SK-N-SH treated with all-trans-retinoic acid at 6 μM for 48 hours (cell line): ENCODE data around the gene GNAQ.
"Not testable (repeated sequence)": the region's sequence is repeated elsewhere in the genome, so short reads cannot be mapped to it uniquely, and the experiment has no call there.

ENCODE experiments used
- ATAC-seq: fragments of 200-7000 bp; cut with Tn5 transposase; 3 replicates; pipeline ENCODE4 v1.9.1; 2020; ENCODE audit warnings: mild to moderate bottlenecking, moderate library complexity
- ARNTL ChIP-seq: fragments of 450-650 bp; formaldehyde crosslinking; IDR thresholded peaks from 2 replicates; pipeline ENCODE4 v1.5.0; 2020; ENCODE audit warnings: low read depth, mild to moderate bottlenecking, moderate library complexity, borderline replicate concordance
- CREB5 ChIP-seq: fragments of 250-450 bp; sonication (Bioruptor Pico); IDR thresholded peaks from 2 replicates; pipeline ENCODE4 v1.5.1; 2020; ENCODE audit warnings: low read depth, mild to moderate bottlenecking, moderate library complexity
- CSDC2 ChIP-seq: fragments of 250-450 bp; sonication (Bioruptor Pico); IDR thresholded peaks from 2 replicates; pipeline ENCODE4 v1.5.0; 2020; ENCODE audit warnings: mild to moderate bottlenecking, moderate library complexity
- CSRNP3 ChIP-seq: fragments of 250-450 bp; sonication (Bioruptor Pico); IDR thresholded peaks from 2 replicates; pipeline ENCODE4 v1.5.1; 2021; ENCODE audit warnings: mild to moderate bottlenecking, moderate library complexity
- ISL1 ChIP-seq: fragments of 250-450 bp; sonication (Bioruptor Pico); IDR thresholded peaks from 2 replicates; pipeline ENCODE4 v2.1.2; 2022; ENCODE audit warnings: mild to moderate bottlenecking, moderate library complexity
- OSR1 ChIP-seq: fragments of 250-450 bp; sonication (Bioruptor Pico); IDR thresholded peaks from 2 replicates; pipeline ENCODE4 v1.8.0; 2022; ENCODE audit warnings: moderate library complexity, mild to moderate bottlenecking, inconsistent platforms
- PATZ1 ChIP-seq: fragments of 250-450 bp; sonication (Bioruptor Pico); IDR thresholded peaks from 2 replicates; pipeline ENCODE4 v1.8.0; 2020; ENCODE audit warnings: mild to moderate bottlenecking, moderate library complexity, borderline replicate concordance
- PPARA ChIP-seq: fragments of 250-450 bp; sonication (Bioruptor Pico); IDR thresholded peaks from 2 replicates; pipeline ENCODE4 v1.5.0; 2020; ENCODE audit warnings: mild to moderate bottlenecking, borderline replicate concordance
- SNAI2 ChIP-seq: fragments of 250-450 bp; sonication (Bioruptor Pico); IDR thresholded peaks from 2 replicates; pipeline ENCODE4 v1.5.0; 2020; ENCODE audit warnings: mild to moderate bottlenecking, moderate library complexity
- TCF4 ChIP-seq: fragments of 250-450 bp; sonication (Bioruptor Pico); IDR thresholded peaks from 2 replicates; pipeline ENCODE4 v1.8.0; 2021; ENCODE audit warnings: mild to moderate bottlenecking, moderate library complexity, borderline replicate concordance
- TOX ChIP-seq: fragments of 250-450 bp; sonication (Bioruptor Pico); IDR thresholded peaks from 2 replicates; pipeline ENCODE4 v1.8.0; 2021; ENCODE audit warnings: mild to moderate bottlenecking, moderate library complexity, borderline replicate concordance
- ZC3H10 ChIP-seq: fragments of 250-450 bp; sonication (Bioruptor Pico); IDR thresholded peaks from 2 replicates; pipeline ENCODE4 v1.5.1; 2021; ENCODE audit warnings: mild to moderate bottlenecking, moderate library complexity
- ZFP3 ChIP-seq: fragments of 250-450 bp; sonication (Bioruptor Pico); IDR thresholded peaks from 2 replicates; pipeline ENCODE4 v1.5.0; 2020; ENCODE audit warnings: mild to moderate bottlenecking, moderate library complexity
- ZFP30 ChIP-seq: fragments of 450-650 bp; formaldehyde crosslinking; IDR thresholded peaks from 2 replicates; pipeline ENCODE4 v1.5.0; 2022; ENCODE audit warnings: mild to moderate bottlenecking, moderate library complexity
- ZNF565 ChIP-seq: fragments of 450-650 bp; formaldehyde crosslinking; conservative IDR thresholded peaks from 2 replicates; pipeline ENCODE4 v1.5.0; 2020; ENCODE audit warnings: low read depth, mild to moderate bottlenecking, moderate library complexity
- ZNF8 ChIP-seq: fragments of 450-650 bp; formaldehyde crosslinking; IDR thresholded peaks from 2 replicates; pipeline ENCODE4 v1.5.0; 2020; ENCODE audit warnings: mild to moderate bottlenecking, moderate library complexity
- TF ChIP-seq, protein P1 (sequence below): fragments of 250-450 bp; sonication (Bioruptor Pico); IDR thresholded peaks from 2 replicates; pipeline ENCODE4 v1.8.0; 2021; ENCODE audit warnings: low read depth, mild to moderate bottlenecking, moderate library complexity, borderline replicate concordance
- TF ChIP-seq, protein P2 (sequence below): fragments of 250-450 bp; sonication (Bioruptor Pico); IDR thresholded peaks from 2 replicates; pipeline ENCODE4 v1.5.0; 2020; ENCODE audit warnings: mild to moderate bottlenecking, moderate library complexity

The GNAQ gene

GRCh38 chr9:77719321-77719720 is 312.3 kb downstream of the GNAQ start (continued):
- no peak for TF ChIP-seq ZFP30 (CRISPR knock-in tag)
- no peak for TF ChIP-seq ZNF8 (CRISPR knock-in tag)
- TF ChIP-seq TCF4 (CRISPR knock-in tag), result no peak
- TF ChIP-seq SNAI2 (CRISPR knock-in tag), result no peak

DNA sequence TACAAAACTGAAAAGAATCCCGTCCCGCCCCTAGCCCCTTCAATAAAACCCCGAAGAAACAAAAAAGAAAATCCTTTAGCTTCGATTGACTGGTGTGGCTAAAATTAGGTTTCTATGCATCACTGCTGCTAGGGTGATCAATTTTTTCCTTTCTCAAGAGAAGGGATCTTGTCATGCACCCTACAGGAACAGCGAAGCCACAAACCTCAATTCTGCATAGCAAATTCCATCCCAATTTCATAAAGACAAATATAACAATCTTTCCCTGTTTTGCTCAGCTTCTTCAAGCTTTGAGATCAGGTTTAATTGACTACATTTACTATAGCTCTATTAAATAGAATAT is 313.3 kb downstream of the GNAQ start:
- not testable (repeated sequence) for ATAC-seq

- peak; percentile 36 for TF ChIP-seq ISL1 (CRISPR knock-in tag)
- peak; percentile 34 for ATAC-seq
Measured at GRCh38 chr9:77717608-77718297, 313.9 kb downstream of the GNAQ start.

GRCh38 chr9:77714077-77714549 is 317.5 kb downstream of the GNAQ start:
- ATAC-seq, result peak; percentile 72
- no peak for TF ChIP-seq CSRNP3
- TF ChIP-seq ISL1 (CRISPR knock-in tag), result peak; percentile 27
- TF ChIP-seq CSDC2 (CRISPR knock-in tag), result no peak
- TF ChIP-seq, protein P1, sequence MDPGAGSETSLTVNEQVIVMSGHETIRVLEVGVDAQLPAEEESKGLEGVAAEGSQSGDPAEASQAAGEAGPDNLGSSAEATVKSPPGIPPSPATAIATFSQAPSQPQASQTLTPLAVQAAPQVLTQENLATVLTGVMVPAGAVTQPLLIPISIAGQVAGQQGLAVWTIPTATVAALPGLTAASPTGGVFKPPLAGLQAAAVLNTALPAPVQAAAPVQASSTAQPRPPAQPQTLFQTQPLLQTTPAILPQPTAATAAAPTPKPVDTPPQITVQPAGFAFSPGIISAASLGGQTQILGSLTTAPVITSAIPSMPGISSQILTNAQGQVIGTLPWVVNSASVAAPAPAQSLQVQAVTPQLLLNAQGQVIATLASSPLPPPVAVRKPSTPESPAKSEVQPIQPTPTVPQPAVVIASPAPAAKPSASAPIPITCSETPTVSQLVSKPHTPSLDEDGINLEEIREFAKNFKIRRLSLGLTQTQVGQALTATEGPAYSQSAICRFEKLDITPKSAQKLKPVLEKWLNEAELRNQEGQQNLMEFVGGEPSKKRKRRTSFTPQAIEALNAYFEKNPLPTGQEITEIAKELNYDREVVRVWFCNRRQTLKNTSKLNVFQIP (CRISPR knock-in tag), result no peak
- TF ChIP-seq ARNTL, result no peak
- TF ChIP-seq SNAI2 (CRISPR knock-in tag), result no peak
- TF ChIP-seq OSR1, result no peak
- TF ChIP-seq, protein P2, sequence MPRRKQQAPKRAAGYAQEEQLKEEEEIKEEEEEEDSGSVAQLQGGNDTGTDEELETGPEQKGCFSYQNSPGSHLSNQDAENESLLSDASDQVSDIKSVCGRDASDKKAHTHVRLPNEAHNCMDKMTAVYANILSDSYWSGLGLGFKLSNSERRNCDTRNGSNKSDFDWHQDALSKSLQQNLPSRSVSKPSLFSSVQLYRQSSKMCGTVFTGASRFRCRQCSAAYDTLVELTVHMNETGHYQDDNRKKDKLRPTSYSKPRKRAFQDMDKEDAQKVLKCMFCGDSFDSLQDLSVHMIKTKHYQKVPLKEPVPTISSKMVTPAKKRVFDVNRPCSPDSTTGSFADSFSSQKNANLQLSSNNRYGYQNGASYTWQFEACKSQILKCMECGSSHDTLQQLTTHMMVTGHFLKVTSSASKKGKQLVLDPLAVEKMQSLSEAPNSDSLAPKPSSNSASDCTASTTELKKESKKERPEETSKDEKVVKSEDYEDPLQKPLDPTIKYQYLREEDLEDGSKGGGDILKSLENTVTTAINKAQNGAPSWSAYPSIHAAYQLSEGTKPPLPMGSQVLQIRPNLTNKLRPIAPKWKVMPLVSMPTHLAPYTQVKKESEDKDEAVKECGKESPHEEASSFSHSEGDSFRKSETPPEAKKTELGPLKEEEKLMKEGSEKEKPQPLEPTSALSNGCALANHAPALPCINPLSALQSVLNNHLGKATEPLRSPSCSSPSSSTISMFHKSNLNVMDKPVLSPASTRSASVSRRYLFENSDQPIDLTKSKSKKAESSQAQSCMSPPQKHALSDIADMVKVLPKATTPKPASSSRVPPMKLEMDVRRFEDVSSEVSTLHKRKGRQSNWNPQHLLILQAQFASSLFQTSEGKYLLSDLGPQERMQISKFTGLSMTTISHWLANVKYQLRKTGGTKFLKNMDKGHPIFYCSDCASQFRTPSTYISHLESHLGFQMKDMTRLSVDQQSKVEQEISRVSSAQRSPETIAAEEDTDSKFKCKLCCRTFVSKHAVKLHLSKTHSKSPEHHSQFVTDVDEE (CRISPR knock-in tag), result 0 out of 2 replicates have a peak, but pooled peaks have one; percentile 16
- TF ChIP-seq ZC3H10 (CRISPR knock-in tag), result no peak
- no peak for TF ChIP-seq ZFP30 (CRISPR knock-in tag)
- TF ChIP-seq ZFP3, result no peak
- TF ChIP-seq TCF4 (CRISPR knock-in tag), result peak; percentile 65; the same call in 1 of the 2 replicates

- peak; percentile 88 for ATAC-seq
- TF ChIP-seq ZNF565 (CRISPR knock-in tag) (no peak), ARNTL (no peak), TOX (no peak), CSDC2 (CRISPR knock-in tag) (peak; percentile 64; the same call in 1 of the 2 replicates), ZFP3 (no peak), CSRNP3 (no peak; the same call in 1 of the 2 replicates), ZC3H10 (CRISPR knock-in tag) (no peak), ISL1 (CRISPR knock-in tag) (peak; percentile 96), CREB5 (CRISPR knock-in tag) (peak; percentile 82), PPARA (no peak), ZFP30 (CRISPR knock-in tag) (no peak), PATZ1 (CRISPR knock-in tag) (no peak)
- TF ChIP-seq, protein P2 (CRISPR knock-in tag), result peak; percentile 77
Measured at GRCh38 chr9:77712533-77713130, 319.0 kb downstream of the GNAQ start.
